Measurements from ENCODE around the gene DDIT3.
"Not testable (repeated sequence)": the region's sequence is repeated elsewhere in the genome, so short reads cannot be mapped to it uniquely, and the experiment has no call there.

Gene DDIT3

DNA sequence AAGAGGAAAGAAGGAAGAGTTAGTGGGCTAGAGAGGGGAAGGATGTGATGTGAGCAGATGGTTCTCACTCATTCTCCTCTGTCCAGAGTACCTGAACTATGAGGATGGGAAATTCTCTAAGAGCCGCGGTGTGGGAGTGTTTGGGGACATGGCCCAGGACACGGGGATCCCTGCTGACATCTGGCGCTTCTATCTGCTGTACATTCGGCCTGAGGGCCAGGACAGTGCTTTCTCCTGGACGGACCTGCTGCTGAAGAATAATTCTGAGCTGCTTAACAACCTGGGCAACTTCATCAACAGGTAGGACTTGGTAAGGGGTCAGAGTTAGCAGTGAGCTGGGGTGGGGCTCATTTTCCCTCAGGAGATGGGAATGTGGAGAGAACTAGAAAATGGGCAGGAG lies 7.6 kb downstream of the DDIT3 start:
- Histone ChIP-seq H3K27ac (ENCODE audit: low read depth, low read length) (no peak overlapping the region), H3K4me3 (ENCODE audit: low read length) (no peak overlapping the region), H3K36me3 (ENCODE audit: control insufficient read depth, insufficient read depth, low read length) (peaks cover 48% of the 10 kb centered on the region), H3K4me1 (ENCODE audit: control insufficient read depth, insufficient read depth, low read length) (peaks cover 7% of the 10 kb centered on the region), H3K27me3 (ENCODE audit: control insufficient read depth, insufficient read depth, low read length) (no peaks in the 10 kb centered on the region), H3K9ac (ENCODE audit: low read length) (no peak overlapping the region)

- H3K27ac ChIP-seq (ENCODE audit: low read depth, low read length): no peak overlapping the region
- H3K4me3 ChIP-seq (ENCODE audit: low read length): no peak overlapping the region
- no peaks in the 10 kb centered on the region for H3K4me1 ChIP-seq (ENCODE audit: control insufficient read depth, insufficient read depth, low read length)
- H3K9ac ChIP-seq (ENCODE audit: low read length): no peak overlapping the region
- H3K27me3 ChIP-seq (ENCODE audit: control insufficient read depth, insufficient read depth, low read length): no peaks in the 10 kb centered on the region
- peaks cover 41% of the 10 kb centered on the region for H3K36me3 ChIP-seq (ENCODE audit: control insufficient read depth, insufficient read depth, low read length)
These were observed 8.6 kb downstream of the DDIT3 start for GRCh38 chr12:57511588-57512325.

- Histone ChIP-seq H3K27ac (ENCODE audit: low read depth, low read length) (no peak overlapping the region), H3K4me1 (ENCODE audit: control insufficient read depth, insufficient read depth, low read length) (no peaks in the 10 kb centered on the region), H3K27me3 (ENCODE audit: control insufficient read depth, insufficient read depth, low read length) (no peaks in the 10 kb centered on the region), H3K4me3 (ENCODE audit: low read length) (no peak overlapping the region), H3K9ac (ENCODE audit: low read length) (no peak overlapping the region), H3K36me3 (ENCODE audit: control insufficient read depth, insufficient read depth, low read length) (peaks cover 36% of the 10 kb centered on the region)
These were observed 9.2 kb downstream of the DDIT3 start for GRCh38 chr12:57511161-57511560.

- H3K9ac ChIP-seq (ENCODE audit: low read length); H3K27ac ChIP-seq (ENCODE audit: low read depth, low read length); H3K4me1 ChIP-seq (ENCODE audit: control insufficient read depth, insufficient read depth, low read length); H3K27me3 ChIP-seq (ENCODE audit: control insufficient read depth, insufficient read depth, low read length); H3K4me3 ChIP-seq (ENCODE audit: low read length): not testable (repeated sequence)
- peaks cover 26% of the 10 kb centered on the region for H3K36me3 ChIP-seq (ENCODE audit: control insufficient read depth, insufficient read depth, low read length)
These were observed 12.5 kb downstream of the DDIT3 start for GRCh38 chr12:57507796-57508195.

- H3K9ac ChIP-seq (ENCODE audit: low read length); H3K27ac ChIP-seq (ENCODE audit: low read depth, low read length); H3K4me1 ChIP-seq (ENCODE audit: control insufficient read depth, insufficient read depth, low read length); H3K4me3 ChIP-seq (ENCODE audit: low read length); H3K27me3 ChIP-seq (ENCODE audit: control insufficient read depth, insufficient read depth, low read length): not testable (repeated sequence)
- peaks cover 20% of the 10 kb centered on the region for H3K36me3 ChIP-seq (ENCODE audit: control insufficient read depth, insufficient read depth, low read length)
These were observed 13.8 kb downstream of the DDIT3 start for GRCh38 chr12:57506541-57506940.

GRCh38 chr12:57502311-57502969 lies 17.9 kb downstream of the DDIT3 start:
- H3K27me3 ChIP-seq (ENCODE audit: control insufficient read depth, insufficient read depth, low read length): not testable (repeated sequence)

DNA sequence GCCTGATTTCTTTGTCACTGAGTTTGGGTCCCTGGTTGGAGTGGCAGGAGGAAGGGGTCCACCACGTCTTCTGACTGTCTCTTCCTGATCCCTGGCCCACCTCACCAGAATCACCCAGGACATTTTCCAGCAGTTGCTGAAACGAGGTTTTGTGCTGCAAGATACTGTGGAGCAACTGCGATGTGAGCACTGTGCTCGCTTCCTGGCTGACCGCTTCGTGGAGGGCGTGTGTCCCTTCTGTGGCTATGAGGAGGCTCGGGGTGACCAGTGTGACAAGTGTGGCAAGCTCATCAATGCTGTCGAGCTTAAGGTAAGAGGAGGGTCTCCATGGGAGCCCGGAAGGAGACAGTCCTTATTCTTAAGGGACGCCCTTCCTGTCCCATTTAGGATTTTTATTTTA lies 20.1 kb downstream of the DDIT3 start:
- H3K36me3 ChIP-seq (ENCODE audit: control insufficient read depth, insufficient read depth, low read length): peaks cover 44% of the 10 kb centered on the region
- no peaks in the 10 kb centered on the region for H3K27me3 ChIP-seq (ENCODE audit: control insufficient read depth, insufficient read depth, low read length)
- H3K4me1 ChIP-seq (ENCODE audit: control insufficient read depth, insufficient read depth, low read length): no peaks in the 10 kb centered on the region
- no peak overlapping the region for H3K27ac ChIP-seq (ENCODE audit: low read depth, low read length)
- H3K9ac ChIP-seq (ENCODE audit: low read length): no peak overlapping the region
- no peak overlapping the region for H3K4me3 ChIP-seq (ENCODE audit: low read length)

More at GRCh38 chr12:57502311-57502969, 17.9 kb downstream of the DDIT3 start:
- not testable (repeated sequence) for H3K4me3 ChIP-seq (ENCODE audit: low read length); H3K9ac ChIP-seq (ENCODE audit: low read length); H3K27ac ChIP-seq (ENCODE audit: low read depth, low read length); H3K4me1 ChIP-seq (ENCODE audit: control insufficient read depth, insufficient read depth, low read length)
- H3K36me3 ChIP-seq (ENCODE audit: control insufficient read depth, insufficient read depth, low read length): peaks cover 41% of the 10 kb centered on the region

DNA sequence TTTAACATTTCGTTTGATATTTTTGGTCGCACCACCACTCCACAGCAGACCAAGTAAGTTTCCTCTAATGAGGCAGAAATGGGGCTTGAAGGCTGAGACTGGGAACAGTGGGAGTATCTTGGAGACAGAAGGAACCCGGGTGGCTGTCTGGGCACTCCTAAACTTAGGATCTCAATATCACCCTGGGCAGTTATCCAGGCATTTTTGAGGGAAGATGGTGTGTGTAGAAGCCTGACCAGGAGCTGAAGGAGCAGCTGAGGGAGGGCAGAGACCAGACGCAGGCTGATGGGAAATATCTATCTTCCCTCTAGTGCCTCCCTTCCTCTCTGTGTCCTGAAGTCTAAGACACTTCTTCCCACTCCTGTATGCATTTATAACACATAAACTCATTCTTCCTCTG lies 21.7 kb downstream of the DDIT3 start:
- Histone ChIP-seq H3K4me3 (ENCODE audit: low read length) (no peak overlapping the region), H3K36me3 (ENCODE audit: control insufficient read depth, insufficient read depth, low read length) (peaks cover 40% of the 10 kb centered on the region), H3K27ac (ENCODE audit: low read depth, low read length) (no peak overlapping the region), H3K4me1 (ENCODE audit: control insufficient read depth, insufficient read depth, low read length) (no peaks in the 10 kb centered on the region), H3K27me3 (ENCODE audit: control insufficient read depth, insufficient read depth, low read length) (no peaks in the 10 kb centered on the region), H3K9ac (ENCODE audit: low read length) (no peak overlapping the region)

GRCh38 chr12:57498132-57498502 lies 22.2 kb downstream of the DDIT3 start:
- peaks cover 40% of the 10 kb centered on the region for H3K36me3 ChIP-seq (ENCODE audit: control insufficient read depth, insufficient read depth, low read length)
- no peaks in the 10 kb centered on the region for H3K4me1 ChIP-seq (ENCODE audit: control insufficient read depth, insufficient read depth, low read length)
- H3K27me3 ChIP-seq (ENCODE audit: control insufficient read depth, insufficient read depth, low read length): no peaks in the 10 kb centered on the region
- no peak overlapping the region for H3K4me3 ChIP-seq (ENCODE audit: low read length)
- H3K27ac ChIP-seq (ENCODE audit: low read depth, low read length): no peak overlapping the region
- no peak overlapping the region for H3K9ac ChIP-seq (ENCODE audit: low read length)

DNA sequence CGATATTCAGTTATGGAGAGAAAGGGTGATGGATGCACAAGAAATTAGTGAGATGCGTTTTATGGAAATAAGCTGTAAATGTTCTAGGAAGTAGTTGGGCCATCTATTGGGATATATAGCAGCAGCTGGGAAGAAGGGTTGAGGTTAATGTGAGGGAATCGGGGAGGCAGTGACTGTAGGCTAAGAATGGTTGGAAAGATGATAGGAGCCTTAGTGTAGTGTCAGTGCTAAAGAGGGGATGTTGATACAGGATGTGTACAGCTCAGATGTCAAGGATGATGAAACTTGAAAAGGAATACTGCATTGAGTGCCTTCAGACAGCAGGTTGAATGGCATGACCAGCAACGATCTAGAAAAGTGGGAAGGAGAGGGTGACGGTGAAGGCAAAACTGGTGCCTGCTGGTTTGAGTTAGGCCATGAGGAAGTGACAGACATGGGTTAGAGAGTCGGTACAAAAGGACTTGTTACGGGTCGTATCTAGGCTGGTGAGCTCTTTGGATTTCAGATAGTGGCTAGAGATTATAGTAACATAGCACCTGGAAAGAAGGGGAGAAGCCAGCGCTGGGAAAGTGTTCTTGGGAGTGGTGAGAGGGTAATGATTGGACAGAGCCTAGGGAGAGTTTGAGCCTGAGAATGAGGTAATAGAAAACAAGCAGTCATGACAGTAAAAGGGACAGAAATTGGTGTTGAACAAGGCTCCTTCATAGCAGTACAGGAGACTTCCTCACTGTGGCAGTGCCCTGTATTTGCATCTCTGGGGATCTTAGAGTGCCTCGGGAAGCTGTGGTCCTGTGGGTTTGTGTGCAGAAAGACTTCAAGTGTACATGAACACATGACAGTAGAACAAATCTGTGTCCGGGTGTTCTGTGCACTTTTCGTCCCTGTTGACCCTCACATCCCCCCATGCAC lies 22.8 kb downstream of the DDIT3 start:
- Histone ChIP-seq H3K36me3 (ENCODE audit: control insufficient read depth, insufficient read depth, low read length) (peaks cover 40% of the 10 kb centered on the region), H3K9ac (ENCODE audit: low read length) (no peak overlapping the region)

DNA sequence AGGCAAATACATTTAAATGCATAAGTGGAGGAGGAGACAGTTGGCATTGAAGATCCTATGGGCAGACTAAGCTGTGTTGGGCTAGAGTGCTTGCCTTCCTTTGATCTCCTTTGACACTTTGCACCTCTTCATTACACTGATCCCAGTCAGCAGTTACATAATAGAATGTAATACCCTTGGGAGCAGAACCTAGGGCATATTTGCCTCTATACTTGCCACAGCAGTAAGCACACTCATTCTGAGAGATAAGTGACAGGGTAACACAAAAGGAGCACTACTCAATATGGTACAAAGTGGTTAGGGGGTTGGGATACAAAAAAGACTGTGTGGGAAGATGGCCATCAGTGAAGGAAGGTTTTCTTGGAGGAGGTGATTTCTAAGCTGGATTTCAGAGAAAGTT lies 23.5 kb downstream of the DDIT3 start:
- Histone ChIP-seq H3K4me3 (ENCODE audit: low read length) (no peak overlapping the region), H3K4me1 (ENCODE audit: control insufficient read depth, insufficient read depth, low read length) (no peaks in the 10 kb centered on the region), H3K9ac (ENCODE audit: low read length) (no peak overlapping the region), H3K27ac (ENCODE audit: low read depth, low read length) (no peak overlapping the region), H3K27me3 (ENCODE audit: control insufficient read depth, insufficient read depth, low read length) (no peaks in the 10 kb centered on the region), H3K36me3 (ENCODE audit: control insufficient read depth, insufficient read depth, low read length) (peaks cover 36% of the 10 kb centered on the region)

More for the DNA sequence above, 22.8 kb downstream of the DDIT3 start:
- no peak overlapping the region for H3K4me3 ChIP-seq (ENCODE audit: low read length)
- H3K4me1 ChIP-seq (ENCODE audit: control insufficient read depth, insufficient read depth, low read length): no peaks in the 10 kb centered on the region
- H3K27ac ChIP-seq (ENCODE audit: low read depth, low read length): no peak overlapping the region
- no peaks in the 10 kb centered on the region for H3K27me3 ChIP-seq (ENCODE audit: control insufficient read depth, insufficient read depth, low read length)

DNA sequence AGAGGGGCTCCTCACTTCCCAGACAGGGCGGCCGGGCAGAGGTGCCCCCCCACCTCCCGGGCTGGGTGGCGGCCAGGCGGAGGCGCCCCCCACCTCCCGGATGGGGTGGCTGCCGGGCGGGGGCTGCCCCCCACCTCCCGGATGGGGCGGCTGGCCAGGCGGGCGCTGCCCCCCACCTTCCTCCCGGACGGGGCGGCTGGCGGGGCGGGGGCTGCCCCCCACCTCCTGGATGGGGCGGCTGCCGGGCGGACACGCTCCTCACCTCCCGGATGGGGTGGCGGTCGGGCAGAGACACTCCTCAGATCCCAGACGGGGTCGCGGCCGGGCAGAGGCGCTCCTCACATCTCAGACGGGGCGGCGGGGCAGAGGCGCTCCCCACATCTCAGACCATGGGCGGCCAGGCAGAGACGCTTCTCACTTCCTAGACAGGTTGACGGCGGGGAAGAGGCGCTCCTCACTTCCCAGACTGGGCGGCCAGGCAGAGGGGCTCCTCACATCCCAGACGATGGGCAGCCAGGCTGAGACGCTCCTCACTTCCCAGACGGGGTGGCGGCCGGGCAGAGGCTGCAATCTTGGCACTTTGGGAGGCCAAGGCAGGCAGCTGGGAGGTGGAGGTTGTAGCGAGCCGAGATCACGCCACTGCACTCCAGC lies 25.1 kb downstream of the DDIT3 start:
- H3K4me1 ChIP-seq (ENCODE audit: control insufficient read depth, insufficient read depth, low read length); H3K27me3 ChIP-seq (ENCODE audit: control insufficient read depth, insufficient read depth, low read length); H3K27ac ChIP-seq (ENCODE audit: low read depth, low read length); H3K4me3 ChIP-seq (ENCODE audit: low read length); H3K9ac ChIP-seq (ENCODE audit: low read length): not testable (repeated sequence)
- peaks cover 25% of the 10 kb centered on the region for H3K36me3 ChIP-seq (ENCODE audit: control insufficient read depth, insufficient read depth, low read length)

Data from rectal smooth muscle tissue (tissue), 1 donor.